Measurements from ENCODE around the gene WSCD2. TPM values are rescaled to one million over a fixed set of nuclear protein-coding genes. Genes with fewer than 3 reads are reported as not detected.
A peak's percentile ranks its signal among the peaks of the same experiment; 100 is the strongest.

The WSCD2 gene
- total RNA-seq, 2 experiments from 2014 or later = not detected

DNA sequence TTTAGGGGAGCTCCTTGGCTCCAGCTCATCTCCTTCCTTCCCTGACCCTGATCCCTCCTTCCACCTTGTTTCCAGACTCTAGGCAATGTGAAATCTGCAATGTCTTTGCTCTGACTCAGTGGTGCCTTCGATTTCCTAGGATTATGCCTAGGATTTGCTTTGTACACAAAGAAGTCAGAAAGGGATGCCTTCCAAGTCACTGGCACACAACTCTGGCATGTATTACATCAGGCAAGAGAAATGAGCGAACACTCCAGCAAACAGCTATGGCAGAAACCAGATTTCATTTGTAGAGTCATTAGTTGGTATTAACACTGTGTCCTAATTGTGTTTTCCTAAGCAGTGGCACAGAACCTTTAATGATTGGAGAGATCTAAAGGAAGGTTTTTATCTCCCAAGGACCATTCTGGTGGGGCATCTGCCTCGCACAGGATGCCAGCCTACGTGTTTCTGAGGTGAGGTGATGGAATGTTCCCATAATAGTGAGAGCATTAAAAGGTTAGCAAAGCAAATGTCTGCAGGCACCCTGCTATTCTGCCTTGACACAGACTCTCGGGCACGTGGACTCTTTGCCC is 84.9 kb downstream of the WSCD2 start:
- ChIA-PET POLR2A (no interaction called here), CTCF (no interaction called here)
- Histone ChIP-seq H3K27ac (ENCODE audit: low read depth in 1 of 2, low read length in 2 of 2) (no peak overlapping the region), H3K27me3 (ENCODE audit: control insufficient read depth in 1 of 2, insufficient read depth in 2 of 2, low read length in 2 of 2) (peaks cover 4% of the 10 kb centered on the region in 2 experiments), H3K9me3 (ENCODE audit: control insufficient read depth in 1 of 2, insufficient read depth in 1 of 2, low read length in 2 of 2) (peaks cover 0 to 13% of the 10 kb centered on the region in 2 experiments), H3K36me3 (ENCODE audit: insufficient read depth, low read length) (no peaks in the 10 kb centered on the region), H3K4me3 (ENCODE audit: low read length) (no peak overlapping the region), H3K4me1 (ENCODE audit: insufficient read depth, low read length) (no peaks in the 10 kb centered on the region)
- Mint-ChIP-seq H3K27me3 (peaks cover 43% of the 10 kb centered on the region), H3K4me3 (no peak overlapping the region), H3K36me3 (ENCODE audit: low read depth) (no peaks in the 10 kb centered on the region), H3K27ac (no peak overlapping the region), H3K4me1 (ENCODE audit: low read depth) (no peaks in the 10 kb centered on the region), H3K9me3 (no peaks in the 10 kb centered on the region)
- no peak for TF ChIP-seq CTCF (IDR thresholded peaks at IDR 0.05)
- ATAC-seq (ENCODE audit: poor library complexity) (no peak), DNase-seq (no peak)
- intact Hi-C loops (cut with DNase I, micrococcal nuclease) = no loop called here

GRCh38 chr12:108214486-108214885 is 85.4 kb downstream of the WSCD2 start:
- DNase-seq = peak in 4 of 14 experiments; percentile 4 to 11 (median 4)
- CTCF ChIA-PET = no interaction called here
- no peak for TF ChIP-seq CTCF (IDR thresholded peaks at IDR 0.05)
- Mint-ChIP-seq H3K27ac (no peak overlapping the region), H3K27me3 (peaks cover 49% of the 10 kb centered on the region), H3K4me3 (no peak overlapping the region), H3K4me1 (ENCODE audit: low read depth) (no peaks in the 10 kb centered on the region), H3K36me3 (ENCODE audit: low read depth) (no peaks in the 10 kb centered on the region), H3K9me3 (no peaks in the 10 kb centered on the region)
- no peak for ATAC-seq (ENCODE audit: poor library complexity)
- H3K27ac ChIP-seq (ENCODE audit: low read depth in 1 of 2, low read length in 2 of 2) = no peak overlapping the region
- no peaks in the 10 kb centered on the region for H3K4me1 ChIP-seq (ENCODE audit: insufficient read depth, low read length)
- no peaks in the 10 kb centered on the region for H3K36me3 ChIP-seq (ENCODE audit: insufficient read depth, low read length)
- H3K4me3 ChIP-seq (ENCODE audit: low read length) = no peak overlapping the region
- intact Hi-C loops (cut with DNase I, micrococcal nuclease) = no loop called here
- POLR2A ChIA-PET = no interaction called here
- peaks cover 0 to 13% of the 10 kb centered on the region in 2 experiments for H3K9me3 ChIP-seq (ENCODE audit: control insufficient read depth in 1 of 2, insufficient read depth in 1 of 2, low read length in 2 of 2)
- H3K27me3 ChIP-seq (ENCODE audit: control insufficient read depth in 1 of 2, insufficient read depth in 2 of 2, low read length in 2 of 2) = peaks cover 3 to 4% of the 10 kb centered on the region in 2 experiments

- Mint-ChIP-seq H3K4me1 (ENCODE audit: low read depth) (no peaks in the 10 kb centered on the region), H3K9me3 (no peaks in the 10 kb centered on the region), H3K4me3 (no peak overlapping the region), H3K27ac (no peak overlapping the region), H3K36me3 (ENCODE audit: low read depth) (no peaks in the 10 kb centered on the region), H3K27me3 (peaks cover 47% of the 10 kb centered on the region)
- Histone ChIP-seq H3K36me3 (ENCODE audit: insufficient read depth, low read length) (no peaks in the 10 kb centered on the region), H3K27ac (ENCODE audit: low read depth in 1 of 2, low read length in 2 of 2) (no peak overlapping the region), H3K4me3 (ENCODE audit: low read length) (no peak overlapping the region), H3K4me1 (ENCODE audit: insufficient read depth, low read length) (no peaks in the 10 kb centered on the region), H3K9me3 (ENCODE audit: control insufficient read depth in 1 of 2, insufficient read depth in 1 of 2, low read length in 2 of 2) (peaks cover 0 to 7% of the 10 kb centered on the region in 2 experiments), H3K27me3 (ENCODE audit: control insufficient read depth in 1 of 2, insufficient read depth in 2 of 2, low read length in 2 of 2) (peaks cover 0 to 4% of the 10 kb centered on the region in 2 experiments)
- ChIA-PET POLR2A (no interaction called here), CTCF (no interaction called here)
- TF ChIP-seq CTCF (IDR thresholded peaks at IDR 0.05) = no peak
- ATAC-seq (ENCODE audit: poor library complexity) = no peak
- intact Hi-C loops (cut with DNase I, micrococcal nuclease) = no loop called here
- no peak for DNase-seq
These were observed 86.4 kb downstream of the WSCD2 start for GRCh38 chr12:108215458-108215857.

Measured in CD4-positive, alpha-beta T cell (primary cell).